ENCODE measurements around the gene DLGAP1. TPM values are rescaled to one million over a fixed set of nuclear protein-coding genes. Genes with fewer than 3 reads are reported as not detected.

Gene DLGAP1
- total RNA-seq, 3 donors from 2014 or later (not counting 1 experiment from before 2014, with no cell fraction given) = not detected

DNA sequence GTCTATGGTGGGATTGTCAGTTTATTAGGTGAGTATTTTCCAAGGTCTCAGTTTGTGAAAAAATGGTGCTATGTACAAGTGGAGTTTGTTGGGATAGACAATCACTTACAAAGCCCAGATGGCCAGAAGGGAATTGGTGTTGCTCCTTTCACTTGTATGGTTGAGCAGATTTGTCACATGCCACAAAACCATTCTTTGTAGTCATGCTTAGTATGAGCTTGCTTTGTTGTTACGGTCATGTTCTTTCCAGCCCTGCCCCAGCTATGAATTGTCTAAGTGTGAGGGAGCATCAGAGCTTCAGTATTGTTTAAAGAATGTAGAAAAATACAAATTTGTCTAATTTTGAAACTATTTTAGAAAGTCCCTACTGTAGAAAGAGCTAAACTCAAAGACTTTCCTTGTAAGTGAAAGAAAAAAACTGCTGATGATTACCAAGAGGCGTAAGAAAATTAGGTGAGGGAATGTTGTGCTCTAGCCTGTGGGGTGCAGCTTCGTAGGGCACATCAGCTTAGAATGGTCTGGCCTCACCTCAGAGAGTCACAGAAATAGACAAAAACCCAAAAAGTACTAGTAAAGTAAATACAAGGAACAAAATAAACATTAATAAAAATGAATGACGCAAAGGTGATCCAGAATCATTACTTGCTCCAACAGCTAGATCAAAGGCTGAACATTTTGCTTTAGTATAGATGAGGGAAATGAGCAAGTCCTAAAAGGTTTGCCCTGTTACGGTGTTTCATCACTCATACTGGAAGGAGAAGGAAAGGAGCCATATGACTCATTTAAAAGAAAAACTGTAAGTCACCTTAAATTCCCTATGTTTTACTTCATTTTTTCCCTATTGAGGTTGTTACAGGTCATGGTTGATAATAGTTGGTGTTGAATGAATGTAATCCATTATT is 995.9 kb downstream of the DLGAP1 start:
- H3K9me3 ChIP-seq (ENCODE audit: control insufficient read depth, insufficient read depth, low read length) = no peaks in the 10 kb centered on the region
- DNase-seq = peak in 1 of 2 donors; percentile 35
- no peaks in the 10 kb centered on the region for H3K27me3 ChIP-seq (ENCODE audit: control insufficient read depth, insufficient read depth, low read length)
- no peaks in the 10 kb centered on the region for H3K27me3 Mint-ChIP-seq (ENCODE audit: low read depth in 2 of 2)
- WGBS (ENCODE audit: insufficient coverage) = 61% methylated on average over 5 of the region's 5 CpGs
- H3K36me3 ChIP-seq (ENCODE audit: control insufficient read depth, insufficient read depth, low read length) = peaks cover 21% of the 10 kb centered on the region
- no peak overlapping the region for H3K4me3 ChIP-seq (ENCODE audit: low read length)
- TF ChIP-seq, protein P1, sequence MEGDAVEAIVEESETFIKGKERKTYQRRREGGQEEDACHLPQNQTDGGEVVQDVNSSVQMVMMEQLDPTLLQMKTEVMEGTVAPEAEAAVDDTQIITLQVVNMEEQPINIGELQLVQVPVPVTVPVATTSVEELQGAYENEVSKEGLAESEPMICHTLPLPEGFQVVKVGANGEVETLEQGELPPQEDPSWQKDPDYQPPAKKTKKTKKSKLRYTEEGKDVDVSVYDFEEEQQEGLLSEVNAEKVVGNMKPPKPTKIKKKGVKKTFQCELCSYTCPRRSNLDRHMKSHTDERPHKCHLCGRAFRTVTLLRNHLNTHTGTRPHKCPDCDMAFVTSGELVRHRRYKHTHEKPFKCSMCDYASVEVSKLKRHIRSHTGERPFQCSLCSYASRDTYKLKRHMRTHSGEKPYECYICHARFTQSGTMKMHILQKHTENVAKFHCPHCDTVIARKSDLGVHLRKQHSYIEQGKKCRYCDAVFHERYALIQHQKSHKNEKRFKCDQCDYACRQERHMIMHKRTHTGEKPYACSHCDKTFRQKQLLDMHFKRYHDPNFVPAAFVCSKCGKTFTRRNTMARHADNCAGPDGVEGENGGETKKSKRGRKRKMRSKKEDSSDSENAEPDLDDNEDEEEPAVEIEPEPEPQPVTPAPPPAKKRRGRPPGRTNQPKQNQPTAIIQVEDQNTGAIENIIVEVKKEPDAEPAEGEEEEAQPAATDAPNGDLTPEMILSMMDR (IDR thresholded peaks at IDR 0.05) = no peak
- peaks cover 6% of the 10 kb centered on the region for H3K4me1 ChIP-seq (ENCODE audit: control insufficient read depth, insufficient read depth, low read length)
- intact Hi-C loops (cut with micrococcal nuclease) = loop anchor here (10.0 kb wide), 1 partner anchor 134 kb away; no protein-coding TSS in a partner anchor
- peaks cover 13% of the 10 kb centered on the region for H3K36me3 Mint-ChIP-seq
- peaks cover 0 to 3% of the 10 kb centered on the region in 2 donors for H3K9me3 Mint-ChIP-seq
- peak overlapping the region; percentile 45 for H3K27ac ChIP-seq (ENCODE audit: low read length)
- H3K27ac Mint-ChIP-seq = peak overlapping the region; percentile 71 to 78
- H3K4me1 Mint-ChIP-seq = peaks cover 20 to 21% of the 10 kb centered on the region in 2 donors
- no peak for ATAC-seq
- peak overlapping the region; percentile 19 for H3K4me3 Mint-ChIP-seq

DNA sequence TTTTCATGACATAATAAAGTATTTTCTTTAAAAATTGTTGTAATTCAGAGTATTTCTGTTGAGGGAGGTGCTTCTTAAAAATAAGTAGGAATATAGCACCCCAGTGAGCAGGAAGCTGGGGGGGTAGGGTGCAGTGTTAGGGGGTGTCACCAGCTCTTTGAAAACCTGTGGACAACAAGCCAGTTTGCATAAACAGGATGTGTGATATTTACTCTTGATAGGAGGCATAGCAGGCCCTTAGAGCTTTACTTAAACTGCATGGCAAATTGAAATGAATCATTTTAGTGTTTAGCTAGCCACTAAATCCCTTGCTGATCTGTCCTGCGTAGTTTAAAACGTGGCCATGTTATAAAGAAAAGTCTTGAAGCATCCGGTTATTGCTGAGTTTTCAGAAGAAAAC is 996.7 kb downstream of the DLGAP1 start:
- Mint-ChIP-seq H3K4me3 (no peak overlapping the region), H3K36me3 (peaks cover 13% of the 10 kb centered on the region), H3K27ac (peak overlapping the region; percentile 71 to 78), H3K4me1 (peaks cover 21 to 28% of the 10 kb centered on the region in 2 donors), H3K27me3 (ENCODE audit: low read depth in 2 of 2) (no peaks in the 10 kb centered on the region), H3K9me3 (peaks cover 0 to 3% of the 10 kb centered on the region in 2 donors)
- intact Hi-C loops (cut with micrococcal nuclease) = loop anchor here (10.0 kb wide), 1 partner anchor 134 kb away; no protein-coding TSS in a partner anchor
- TF ChIP-seq, protein P1 (IDR thresholded peaks at IDR 0.05) = no peak
- no peaks in the 10 kb centered on the region for H3K27me3 ChIP-seq (ENCODE audit: control insufficient read depth, insufficient read depth, low read length)
- DNase-seq (peak in 1 of 2 donors; percentile 51), ATAC-seq (peak; percentile 28 to 76 (median 34))
- no peaks in the 10 kb centered on the region for H3K9me3 ChIP-seq (ENCODE audit: control insufficient read depth, insufficient read depth, low read length)
- H3K36me3 ChIP-seq (ENCODE audit: control insufficient read depth, insufficient read depth, low read length) = peaks cover 21% of the 10 kb centered on the region
- peak overlapping the region; percentile 45 for H3K27ac ChIP-seq (ENCODE audit: low read length)
- H3K4me1 ChIP-seq (ENCODE audit: control insufficient read depth, insufficient read depth, low read length) = peaks cover 10% of the 10 kb centered on the region
- WGBS (ENCODE audit: insufficient coverage) = 77% methylated on average over 3 of the region's 3 CpGs
- H3K4me3 ChIP-seq (ENCODE audit: low read length) = no peak overlapping the region

- H3K4me3 ChIP-seq (ENCODE audit: low read length) = no peak overlapping the region
- H3K9me3 Mint-ChIP-seq = peaks cover 0 to 3% of the 10 kb centered on the region in 2 donors
- 92% methylated on average over 15 of the region's 15 CpGs for WGBS (ENCODE audit: insufficient coverage)
- peaks cover 21% of the 10 kb centered on the region for H3K36me3 ChIP-seq (ENCODE audit: control insufficient read depth, insufficient read depth, low read length)
- no peaks in the 10 kb centered on the region for H3K9me3 ChIP-seq (ENCODE audit: control insufficient read depth, insufficient read depth, low read length)
- H3K4me3 Mint-ChIP-seq = no peak overlapping the region
- peaks cover 12% of the 10 kb centered on the region for H3K36me3 Mint-ChIP-seq
- H3K27ac Mint-ChIP-seq = peak overlapping the region in 1 of 2 donors; percentile 78
- TF ChIP-seq, protein P1 (IDR thresholded peaks at IDR 0.05) = no peak
- peaks cover 21% of the 10 kb centered on the region for H3K4me1 ChIP-seq (ENCODE audit: control insufficient read depth, insufficient read depth, low read length)
- H3K4me1 Mint-ChIP-seq = peaks cover 32 to 39% of the 10 kb centered on the region in 2 donors
- H3K27ac ChIP-seq (ENCODE audit: low read length) = no peak overlapping the region
- intact Hi-C loops (cut with micrococcal nuclease) = loop anchor here (10.0 kb wide), 1 partner anchor 132 kb away; no protein-coding TSS in a partner anchor
- ATAC-seq = no peak
- no peak for DNase-seq
- H3K27me3 ChIP-seq (ENCODE audit: control insufficient read depth, insufficient read depth, low read length) = no peaks in the 10 kb centered on the region
- H3K27me3 Mint-ChIP-seq (ENCODE audit: low read depth in 2 of 2) = no peaks in the 10 kb centered on the region
Observed at GRCh38 chr18:3457261-3457724, 997.8 kb downstream of the DLGAP1 start.
